ENCODE results near the gene SLCO4A1. TPM values are rescaled to one million over a fixed set of nuclear protein-coding genes. Genes with fewer than 3 reads are reported as not detected.

Gene SLCO4A1
- total RNA-seq, 4 donors from 2014 or later = 1.8 to 51.2 (median 29.9) TPM

DNA sequence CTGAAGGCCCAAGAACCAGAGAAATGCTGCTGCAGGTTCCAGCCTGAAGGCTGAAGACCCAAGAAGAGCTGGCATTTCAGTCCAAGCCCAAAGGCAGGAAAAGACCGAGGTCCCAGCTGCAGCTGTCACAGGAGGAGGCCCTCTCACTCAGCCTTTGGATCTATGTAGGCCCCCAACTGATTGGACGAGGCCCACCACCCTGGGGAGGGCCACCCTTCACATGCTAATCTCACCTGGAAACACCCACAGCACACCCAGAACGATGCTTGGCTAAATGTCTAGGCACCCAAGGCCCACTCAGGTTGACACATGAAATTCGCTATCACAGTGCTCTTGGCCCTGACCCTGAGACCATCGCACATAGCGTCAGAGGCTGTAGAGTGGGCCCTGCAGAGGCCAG, 6.8 kb downstream of the SLCO4A1 start:
- TF ChIP-seq POLR2A (IDR thresholded peaks at IDR 0.05) = no peak
- TF ChIP-seq, protein P1, sequence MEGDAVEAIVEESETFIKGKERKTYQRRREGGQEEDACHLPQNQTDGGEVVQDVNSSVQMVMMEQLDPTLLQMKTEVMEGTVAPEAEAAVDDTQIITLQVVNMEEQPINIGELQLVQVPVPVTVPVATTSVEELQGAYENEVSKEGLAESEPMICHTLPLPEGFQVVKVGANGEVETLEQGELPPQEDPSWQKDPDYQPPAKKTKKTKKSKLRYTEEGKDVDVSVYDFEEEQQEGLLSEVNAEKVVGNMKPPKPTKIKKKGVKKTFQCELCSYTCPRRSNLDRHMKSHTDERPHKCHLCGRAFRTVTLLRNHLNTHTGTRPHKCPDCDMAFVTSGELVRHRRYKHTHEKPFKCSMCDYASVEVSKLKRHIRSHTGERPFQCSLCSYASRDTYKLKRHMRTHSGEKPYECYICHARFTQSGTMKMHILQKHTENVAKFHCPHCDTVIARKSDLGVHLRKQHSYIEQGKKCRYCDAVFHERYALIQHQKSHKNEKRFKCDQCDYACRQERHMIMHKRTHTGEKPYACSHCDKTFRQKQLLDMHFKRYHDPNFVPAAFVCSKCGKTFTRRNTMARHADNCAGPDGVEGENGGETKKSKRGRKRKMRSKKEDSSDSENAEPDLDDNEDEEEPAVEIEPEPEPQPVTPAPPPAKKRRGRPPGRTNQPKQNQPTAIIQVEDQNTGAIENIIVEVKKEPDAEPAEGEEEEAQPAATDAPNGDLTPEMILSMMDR (IDR thresholded peaks at IDR 0.05) = no peak
- no peak for DNase-seq
- Histone ChIP-seq H3K4me3 (no peak overlapping the region), H3K4me1 (peaks cover 0 to 19% of the 10 kb centered on the region in 2 donors), H3K27me3 (no peaks in the 10 kb centered on the region), H3K9me3 (no peaks in the 10 kb centered on the region), H3K27ac (peak overlapping the region in 1 of 2 donors; percentile 48), H3K36me3 (no peaks in the 10 kb centered on the region)
- intact Hi-C loops (cut with DNase I; ENCODE audit: low total_unique reads) = no loop called here

DNA sequence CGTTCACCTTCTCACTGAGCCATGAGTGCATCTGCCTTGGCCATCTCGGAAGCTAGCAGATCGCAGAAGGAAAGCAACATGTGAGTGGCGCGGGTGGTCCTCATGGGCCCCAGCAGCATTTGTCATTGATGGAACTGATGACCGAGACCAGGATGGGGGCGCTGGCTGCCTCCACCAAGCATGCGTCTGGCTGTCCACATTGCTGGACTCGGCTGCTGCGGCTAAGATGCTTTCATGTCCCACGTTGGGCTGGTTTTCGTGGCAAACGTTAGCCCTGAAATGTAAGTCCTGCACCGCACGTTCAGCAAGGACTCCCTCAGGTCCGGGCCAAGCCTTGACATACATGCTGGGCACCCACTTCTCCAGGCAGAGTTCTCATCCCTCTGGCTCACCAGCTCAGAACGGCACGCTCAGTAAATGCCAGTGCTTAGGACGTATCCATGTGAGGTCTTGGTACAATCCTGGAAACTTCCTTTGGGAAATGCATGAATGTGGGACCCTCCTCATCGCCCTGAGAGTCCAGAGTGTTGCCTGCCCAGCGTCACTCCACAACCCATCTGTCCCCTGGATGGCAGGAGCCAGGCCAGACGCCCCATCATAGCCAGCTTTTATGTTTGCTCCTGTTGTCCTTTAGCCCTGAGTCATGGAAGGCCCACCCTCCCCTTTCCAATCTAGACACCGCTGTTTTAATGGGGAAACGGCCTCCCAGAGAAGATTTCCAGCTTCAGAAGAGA, 8.4 kb downstream of the SLCO4A1 start:
- Histone ChIP-seq H3K36me3 (no peaks in the 10 kb centered on the region), H3K4me1 (peaks cover 0 to 19% of the 10 kb centered on the region in 2 donors), H3K27ac (peak overlapping the region; percentile 92 to 98), H3K4me3 (no peak overlapping the region), H3K27me3 (no peaks in the 10 kb centered on the region), H3K9me3 (no peaks in the 10 kb centered on the region)
- intact Hi-C loops (cut with DNase I; ENCODE audit: low total_unique reads) = no loop called here
- TF ChIP-seq POLR2A (IDR thresholded peaks at IDR 0.05) = no peak
- TF ChIP-seq, protein P1 (IDR thresholded peaks at IDR 0.05) = no peak
- no peak for DNase-seq

DNA sequence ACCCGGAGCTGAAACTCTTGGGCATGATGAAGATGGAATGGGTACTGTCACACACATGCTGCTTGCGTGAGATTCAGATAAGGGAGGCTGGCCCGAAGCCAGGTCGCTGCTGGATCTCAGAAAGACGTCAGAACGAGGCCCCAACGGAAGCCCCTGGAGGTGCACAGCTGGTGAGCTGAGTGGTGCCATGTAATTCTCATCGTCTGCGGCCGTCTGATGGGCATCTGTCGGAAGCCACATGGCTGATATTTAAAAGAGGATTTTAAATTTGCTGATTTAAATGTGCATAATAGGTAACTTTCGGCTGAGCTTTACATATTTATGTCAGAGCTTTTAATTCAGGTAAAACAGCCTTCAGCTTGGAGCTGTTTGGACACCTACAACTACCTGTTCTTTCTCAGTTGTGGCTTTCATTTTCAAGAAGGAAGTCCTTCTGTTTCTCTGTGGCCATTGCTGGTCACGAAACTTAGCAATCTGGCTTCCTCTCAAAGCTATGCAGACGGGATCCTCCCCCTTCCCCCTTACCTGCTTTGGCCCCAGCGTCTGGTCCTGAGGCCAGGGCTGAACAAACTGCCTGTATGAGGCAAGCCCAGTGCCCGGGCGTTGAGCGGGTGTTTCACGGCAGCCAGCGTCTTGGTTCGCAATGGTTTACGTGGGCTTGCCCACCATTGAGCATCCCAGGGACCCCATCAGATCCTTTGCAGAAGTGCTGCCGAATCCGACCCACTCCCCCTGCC, 9.2 kb downstream of the SLCO4A1 start:
- intact Hi-C loops (cut with DNase I; ENCODE audit: low total_unique reads) = no loop called here
- Histone ChIP-seq H3K4me1 (peaks cover 0 to 19% of the 10 kb centered on the region in 2 donors), H3K4me3 (no peak overlapping the region), H3K36me3 (no peaks in the 10 kb centered on the region), H3K27me3 (no peaks in the 10 kb centered on the region), H3K27ac (peak overlapping the region; percentile 92 to 98), H3K9me3 (no peaks in the 10 kb centered on the region)
- peak; percentile 45 to 70 for DNase-seq
- TF ChIP-seq POLR2A (IDR thresholded peaks at IDR 0.05) = no peak
- TF ChIP-seq, protein P1 (IDR thresholded peaks at IDR 0.05) = no peak

DNA sequence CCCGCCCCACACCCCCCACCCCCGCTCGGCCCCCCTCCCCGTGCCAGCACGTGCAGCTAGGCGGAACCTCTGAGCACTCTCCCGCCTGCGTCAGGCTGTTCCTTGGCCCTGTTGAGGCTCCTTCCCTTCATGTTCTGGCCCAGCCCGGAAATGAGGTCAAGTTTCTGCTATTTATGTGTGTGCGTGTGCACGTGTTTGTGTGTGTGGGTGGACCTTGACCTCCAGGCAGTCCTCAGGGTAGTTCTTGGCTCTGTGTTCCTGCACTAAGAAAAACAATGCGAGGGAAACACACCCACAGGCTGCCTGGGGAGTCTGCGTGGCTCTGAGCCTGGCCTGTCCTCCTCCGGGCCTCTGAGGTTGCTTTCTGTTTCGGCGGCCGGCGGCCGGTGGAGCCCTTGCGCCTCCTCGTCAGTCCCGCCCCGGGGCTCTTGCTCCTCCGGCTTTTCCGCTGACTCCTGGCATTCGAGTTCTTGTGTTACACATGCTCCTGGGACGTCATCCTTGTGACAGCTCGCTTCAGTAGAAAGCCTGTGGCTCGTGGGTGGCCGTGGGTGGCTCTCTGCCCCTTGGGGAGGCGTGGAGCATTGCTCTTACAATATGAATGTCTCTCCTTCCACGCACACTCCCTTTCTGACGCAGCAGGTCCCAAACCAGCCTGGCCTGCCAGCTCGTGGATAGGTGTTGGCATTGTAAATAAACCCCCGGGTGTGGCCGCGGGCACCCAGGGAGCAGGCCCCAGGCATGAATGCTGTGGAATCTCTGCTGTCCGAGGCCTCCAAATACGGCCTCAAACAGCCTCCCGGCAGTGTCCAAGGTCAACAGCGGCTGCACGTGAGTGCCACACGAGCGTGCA, 10.0 kb downstream of the SLCO4A1 start:
- intact Hi-C loops (cut with DNase I; ENCODE audit: low total_unique reads) = no loop called here

More for the DNA sequence above, 10.0 kb downstream of the SLCO4A1 start:
- H3K36me3 ChIP-seq = no peaks in the 10 kb centered on the region
- peak overlapping the region; percentile 30 to 34 for H3K4me3 ChIP-seq
- no peaks in the 10 kb centered on the region for H3K9me3 ChIP-seq
- H3K4me1 ChIP-seq = peaks cover 0 to 19% of the 10 kb centered on the region in 2 donors
- H3K27ac ChIP-seq = peak overlapping the region; percentile 92 to 98
- peak; percentile 93 to 96 for DNase-seq
- H3K27me3 ChIP-seq = no peaks in the 10 kb centered on the region
- TF ChIP-seq POLR2A (IDR thresholded peaks at IDR 0.05) = peak; percentile 55 to 68
- TF ChIP-seq, protein P1 (IDR thresholded peaks at IDR 0.05) = peak in 2 of 4 experiments; percentile 23

Data from uterus (tissue), 4 donors.